Astrocyte (in vitro differentiated cells and primary cell): ENCODE results near the gene NFATC4. TPM values are rescaled to one million over a fixed set of nuclear protein-coding genes. Genes with fewer than 3 reads are reported as not detected.

Source experiments
- DNase-seq: peaks from one replicate; pipeline ENCODE4 v3.0.0-alpha.2; 2010; ENCODE audit warnings: low read depth
- FAIRE-seq: peaks from 2 replicates; lab custom pipeline; 2011; peaks lifted over from hg19 to GRCh38; lab: Jason Lieb, UNC
- H2AFZ ChIP-seq: 2 replicates; pipeline ENCODE4 v1.6.0; 2012; ENCODE audit warnings: low read depth, low read length, inconsistent platforms
- H3K27ac ChIP-seq: 2 replicates; pipeline ENCODE4 v1.5.1; 2011; ENCODE audit warnings: low read depth, low read length, inconsistent platforms
- H3K27me3 ChIP-seq: 2 replicates; pipeline ENCODE4 v1.6.0; 2011; ENCODE audit warnings: low read length, inconsistent platforms; ENCODE audit not compliant: insufficient read depth
- H3K36me3 ChIP-seq: 2 replicates; pipeline ENCODE4 v1.5.1; 2011; ENCODE audit warnings: low read length, inconsistent platforms; ENCODE audit not compliant: insufficient read depth
- H3K4me1 ChIP-seq: 2 replicates; pipeline ENCODE4 v1.5.1; 2011; ENCODE audit warnings: low read length, inconsistent platforms; ENCODE audit not compliant: insufficient read depth
- H3K4me2 ChIP-seq: 2 replicates; pipeline ENCODE4 v1.6.0; 2012; ENCODE audit warnings: low read length, inconsistent platforms
- H3K4me3 ChIP-seq: 2 replicates; pipeline ENCODE4 v1.5.1; 2011; ENCODE audit warnings: low read depth, mild to moderate bottlenecking, low read length, inconsistent platforms; ENCODE audit not compliant: insufficient read depth
- H3K79me2 ChIP-seq: 2 replicates; pipeline ENCODE4 v1.6.0; 2012; ENCODE audit warnings: mild to moderate bottlenecking, low read length, inconsistent platforms; ENCODE audit not compliant: insufficient read depth
- H3K9ac ChIP-seq: 2 replicates; pipeline ENCODE4 v1.6.0; 2012; ENCODE audit warnings: mild to moderate bottlenecking, low read length, inconsistent platforms
- H3K9me3 ChIP-seq: 2 replicates; pipeline ENCODE4 v1.5.1; 2012; ENCODE audit warnings: low read depth, mild to moderate bottlenecking, low read length, inconsistent platforms; ENCODE audit not compliant: insufficient read depth
- H4K20me1 ChIP-seq: 2 replicates; pipeline ENCODE4 v1.6.0; 2012; ENCODE audit warnings: low read length, inconsistent platforms; ENCODE audit not compliant: insufficient read depth
- H3K27ac Mint-ChIP-seq: one replicate; pipeline ENCODE4 v1.8.0; 2021; ENCODE audit warnings: mild to moderate bottlenecking, mixed read lengths; ENCODE audit not compliant: unreplicated experiment
- H3K27me3 Mint-ChIP-seq: one replicate; pipeline ENCODE4 v1.8.0; 2021; ENCODE audit warnings: low read depth, mixed read lengths; ENCODE audit not compliant: unreplicated experiment
- H3K36me3 Mint-ChIP-seq: one replicate; pipeline ENCODE4 v1.8.0; 2021; ENCODE audit warnings: low read depth, mixed read lengths; ENCODE audit not compliant: unreplicated experiment
- H3K4me1 Mint-ChIP-seq: one replicate; pipeline ENCODE4 v1.8.0; 2021; ENCODE audit warnings: low read depth, mixed read lengths; ENCODE audit not compliant: unreplicated experiment
- H3K4me3 Mint-ChIP-seq: one replicate; pipeline ENCODE4 v1.8.0; 2021; ENCODE audit warnings: mild to moderate bottlenecking, moderate library complexity, mixed read lengths; ENCODE audit not compliant: unreplicated experiment
- H3K9me3 Mint-ChIP-seq: one replicate; pipeline ENCODE4 v1.8.0; 2021; ENCODE audit warnings: mild to moderate bottlenecking, mixed read lengths; ENCODE audit not compliant: unreplicated experiment
- EZH2 ChIP-seq: IDR thresholded peaks from 2 replicates; pipeline ENCODE4 v1.6.1; 2012; ENCODE audit warnings: mild to moderate bottlenecking, low read length, inconsistent platforms; ENCODE audit not compliant: insufficient read depth
- total RNA-seq: library from RNA; stranded (reverse); gene quantifications from 2 replicates; pipeline ENCODE4 v1.2.1, GENCODE V29; 2021
- TF ChIP-seq, protein P1 (sequence below): IDR thresholded peaks from 2 replicates; pipeline ENCODE4 v1.5.1; 2011; ENCODE audit warnings: low read depth, mild to moderate bottlenecking, inconsistent platforms, low read length, moderate library complexity; ENCODE audit not compliant: insufficient read depth

NFATC4 gene
- total RNA-seq, 1 donor from 2014 or later = 61.9 TPM

DNA sequence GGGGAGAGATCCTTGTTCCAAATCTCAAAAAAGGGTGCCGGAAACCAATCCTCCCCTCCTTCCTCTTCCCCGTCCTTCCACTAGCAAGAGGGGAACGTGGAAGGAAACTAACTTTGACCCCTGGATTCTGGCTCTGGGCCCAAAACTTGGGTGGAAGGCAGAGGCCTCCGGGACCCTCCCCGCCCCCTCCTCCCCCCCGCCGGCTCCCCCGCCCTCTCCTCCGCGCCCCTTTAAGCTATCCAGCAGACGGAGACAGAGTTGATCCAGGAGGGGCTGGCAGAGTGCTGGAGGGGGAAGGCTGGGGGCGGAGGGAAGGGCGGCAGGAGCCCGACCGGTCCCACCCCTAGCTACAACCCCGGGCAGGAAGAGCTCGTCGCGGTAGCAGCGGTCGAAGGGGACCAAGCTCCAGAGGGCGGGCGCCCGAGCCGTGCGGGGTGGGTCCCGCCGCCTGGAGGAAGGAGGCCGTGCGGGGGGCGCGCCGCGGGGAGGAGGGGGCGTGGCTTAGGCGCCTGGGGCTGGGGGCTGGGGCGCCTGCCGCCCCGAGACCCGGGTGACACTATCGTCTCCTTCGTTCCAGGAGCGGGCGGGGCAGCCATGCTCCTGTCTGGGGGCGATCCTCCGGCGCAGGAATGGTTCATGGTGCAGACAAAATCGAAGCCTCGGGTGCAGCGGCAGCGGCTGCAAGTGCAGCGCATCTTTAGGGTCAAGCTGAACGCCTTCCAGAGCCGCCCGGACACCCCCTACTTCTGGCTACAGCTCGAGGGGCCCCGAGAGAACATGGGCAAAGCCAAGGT, 30.9 kb downstream of the NFATC4 start, which contains the start of gene NYNRIN:
Gene NYNRIN, plus strand, starts transcription at position 351 of the 794 bp plus-strand sequence. Its CDS starts 244 bp downstream, at position 595.
- Histone ChIP-seq H3K4me3 (peak within 1 kb of the TSS; percentile 59), H3K4me1 (peaks cover 4% of the 10 kb centered on the region), H3K4me2 (peak within 1 kb of the TSS; percentile 91), H3K27ac (no peak within 1 kb of the TSS), H2AFZ (peak within 1 kb of the TSS; percentile 64), H3K27me3 (no peaks in the 10 kb centered on the region), H3K36me3 (no peaks in the 10 kb centered on the region), H4K20me1 (no peaks in the 10 kb centered on the region), H3K9ac (peak within 1 kb of the TSS; percentile 54), H3K79me2 (no peaks in the 10 kb centered on the region), H3K9me3 (no peaks in the 10 kb centered on the region)
- Mint-ChIP-seq H3K27me3 (peaks cover 2% of the 10 kb centered on the region), H3K4me1 (peaks cover 40% of the 10 kb centered on the region), H3K27ac (peak within 1 kb of the TSS; percentile 56), H3K4me3 (peak within 1 kb of the TSS; percentile 90), H3K36me3 (no peaks in the 10 kb centered on the region), H3K9me3 (no peaks in the 10 kb centered on the region)
- DNase-seq (peak; percentile 16), FAIRE-seq (no peak)
- TF ChIP-seq, protein P1, sequence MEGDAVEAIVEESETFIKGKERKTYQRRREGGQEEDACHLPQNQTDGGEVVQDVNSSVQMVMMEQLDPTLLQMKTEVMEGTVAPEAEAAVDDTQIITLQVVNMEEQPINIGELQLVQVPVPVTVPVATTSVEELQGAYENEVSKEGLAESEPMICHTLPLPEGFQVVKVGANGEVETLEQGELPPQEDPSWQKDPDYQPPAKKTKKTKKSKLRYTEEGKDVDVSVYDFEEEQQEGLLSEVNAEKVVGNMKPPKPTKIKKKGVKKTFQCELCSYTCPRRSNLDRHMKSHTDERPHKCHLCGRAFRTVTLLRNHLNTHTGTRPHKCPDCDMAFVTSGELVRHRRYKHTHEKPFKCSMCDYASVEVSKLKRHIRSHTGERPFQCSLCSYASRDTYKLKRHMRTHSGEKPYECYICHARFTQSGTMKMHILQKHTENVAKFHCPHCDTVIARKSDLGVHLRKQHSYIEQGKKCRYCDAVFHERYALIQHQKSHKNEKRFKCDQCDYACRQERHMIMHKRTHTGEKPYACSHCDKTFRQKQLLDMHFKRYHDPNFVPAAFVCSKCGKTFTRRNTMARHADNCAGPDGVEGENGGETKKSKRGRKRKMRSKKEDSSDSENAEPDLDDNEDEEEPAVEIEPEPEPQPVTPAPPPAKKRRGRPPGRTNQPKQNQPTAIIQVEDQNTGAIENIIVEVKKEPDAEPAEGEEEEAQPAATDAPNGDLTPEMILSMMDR = no peak
- TF ChIP-seq EZH2 = no peak

GRCh38 chr14:24399447-24399822, 31.5 kb downstream of the NFATC4 start:
- Mint-ChIP-seq H3K36me3 (no peaks in the 10 kb centered on the region), H3K4me3 (peak overlapping the region; percentile 90), H3K4me1 (peaks cover 43% of the 10 kb centered on the region), H3K27ac (peak overlapping the region; percentile 56), H3K27me3 (peaks cover 2% of the 10 kb centered on the region), H3K9me3 (no peaks in the 10 kb centered on the region)
- H3K4me3 ChIP-seq = peak overlapping the region; percentile 59
- DNase-seq (no peak), FAIRE-seq (no peak)
- H3K4me1 ChIP-seq = peaks cover 4% of the 10 kb centered on the region
- H3K4me2 ChIP-seq = peak overlapping the region; percentile 91
- H3K79me2 ChIP-seq = no peaks in the 10 kb centered on the region
- H3K27ac ChIP-seq = no peak overlapping the region
- no peaks in the 10 kb centered on the region for H4K20me1 ChIP-seq
- H3K9me3 ChIP-seq = no peaks in the 10 kb centered on the region
- peak overlapping the region; percentile 64 for H2AFZ ChIP-seq
- TF ChIP-seq, protein P1 = no peak
- TF ChIP-seq EZH2 = no peak
- H3K27me3 ChIP-seq = peaks cover 1% of the 10 kb centered on the region
- no peaks in the 10 kb centered on the region for H3K36me3 ChIP-seq
- peak overlapping the region; percentile 54 for H3K9ac ChIP-seq
